H1 (cell line): Measurements from ENCODE around the gene TUBAL3. TPM values are rescaled to one million over a fixed set of nuclear protein-coding genes. Genes with fewer than 3 reads are reported as not detected.

Source experiments
- CTCF ChIA-PET: fragments of 300-600 bp; sonication (Branson Sonifier 250); formaldehyde crosslinking; loops from one replicate; lab custom pipeline; 2021; ENCODE audit not compliant: partially characterized antibody; lab: Charles Lee
- POLR2A ChIA-PET: fragments of 300-600 bp; sonication (Branson Sonifier 250); formaldehyde crosslinking; loops from one replicate; lab custom pipeline; 2021; ENCODE audit warnings: inconsistent platforms; ENCODE audit not compliant: partially characterized antibody; lab: Charles Lee
- DNase-seq, 2 experiments: peaks; one replicate each; pipeline versions ENCODE4 v3.0.0 to v3.0.0-alpha.2; 2010 to 2022; ENCODE audit warnings: low spot score in 2 of 2, low read depth in 1 of 2, mixed read lengths in 1 of 2
- FAIRE-seq: peaks from 2 replicates; lab custom pipeline; 2011; peaks lifted over from hg19 to GRCh38; lab: Jason Lieb, UNC
- H2AFZ ChIP-seq: 2 replicates; pipeline ENCODE4 v1.8.1; 2012; ENCODE audit warnings: low read length, inconsistent platforms
- H2AK5ac ChIP-seq: 2 replicates; pipeline ENCODE4 v1.6.1; 2013; ENCODE audit warnings: low read depth, low read length
- H2BK120ac ChIP-seq: replicated peaks from 2 replicates; pipeline ENCODE3; 2013; ENCODE audit warnings: low read depth, low read length, inconsistent platforms
- H2BK12ac ChIP-seq: 2 replicates; pipeline ENCODE4 v1.6.1; 2013; ENCODE audit warnings: low read depth, low read length
- H2BK15ac ChIP-seq: 2 replicates; pipeline ENCODE4 v1.6.1; 2013; ENCODE audit warnings: low read length
- H2BK20ac ChIP-seq: 2 replicates; pipeline ENCODE4 v1.6.1; 2013; ENCODE audit warnings: low read length
- H2BK5ac ChIP-seq: 2 replicates; pipeline ENCODE4 v1.6.1; 2013; ENCODE audit warnings: low read depth, low read length
- H3K14ac ChIP-seq: 2 replicates; pipeline ENCODE4 v1.6.1; 2013; ENCODE audit warnings: inconsistent platforms; ENCODE audit not compliant: insufficient read length
- H3K18ac ChIP-seq: 2 replicates; pipeline ENCODE4 v1.6.1; 2013; ENCODE audit warnings: low read length; ENCODE audit errors: extremely low read depth
- H3K23ac ChIP-seq: 2 replicates; pipeline ENCODE4 v1.6.1; 2013; ENCODE audit warnings: inconsistent platforms; ENCODE audit not compliant: insufficient read length
- H3K23me2 ChIP-seq: 2 replicates; pipeline ENCODE4 v1.6.1; 2013; ENCODE audit warnings: low read depth, low read length
- H3K27ac ChIP-seq: 2 replicates; pipeline ENCODE4 v1.6.1; 2011; ENCODE audit warnings: low read depth, low read length, inconsistent platforms
- H3K27me3 ChIP-seq, 4 experiments: replicated peaks in 1 of 4; 1 replicate in 1 of 4; 2 replicates in 3 of 4; pipeline versions ENCODE4 v1.6.1 to v1.8.1; 2011 to 2013; ENCODE audit warnings: low read length in 3 of 4, mild to moderate bottlenecking in 3 of 4, inconsistent platforms in 2 of 4, mixed read lengths in 2 of 4, moderate library complexity in 1 of 4; ENCODE audit not compliant: control insufficient read depth in 3 of 4, insufficient read depth in 3 of 4; ENCODE audit errors: extremely low read depth in 1 of 4
- H3K36me3 ChIP-seq, 4 experiments: 2 replicates each; pipeline versions ENCODE4 v1.6.1 to v1.8.1; 2011 to 2013; ENCODE audit warnings: mild to moderate bottlenecking in 4 of 4, low read length in 3 of 4, moderate library complexity in 2 of 4, control low read depth in 1 of 4, inconsistent platforms in 1 of 4; ENCODE audit not compliant: insufficient read depth in 4 of 4, control insufficient read depth in 2 of 4
- H3K4ac ChIP-seq: replicated peaks from 2 replicates; pipeline ENCODE3; 2013; ENCODE audit warnings: low read length, low read depth, mixed read lengths, inconsistent platforms; ENCODE audit not compliant: insufficient read length
- H3K4me1 ChIP-seq, 4 experiments: replicated peaks in 1 of 4; 1 replicate in 1 of 4; 2 replicates in 3 of 4; pipeline versions ENCODE4 v1.6.1 to v1.8.1; 2011 to 2013; ENCODE audit warnings: low read length in 3 of 4, inconsistent platforms in 2 of 4, mixed read lengths in 1 of 4; ENCODE audit not compliant: insufficient read depth in 4 of 4, control insufficient read depth in 3 of 4
- H3K4me2 ChIP-seq, 2 experiments: 2 replicates each; pipeline versions ENCODE4 v1.6.1 to v1.8.1; 2011 to 2013; ENCODE audit warnings: low read depth in 2 of 2, low read length in 2 of 2, control low read depth in 1 of 2, inconsistent platforms in 1 of 2, mild to moderate bottlenecking in 1 of 2; ENCODE audit not compliant: insufficient read depth in 1 of 2
- H3K4me3 ChIP-seq, 4 experiments: fragments of 200-600, 300-600 bp in 1 of 4; sonication (generic), shearing (Covaris generic), sonication (Bioruptor Twin) in 1 of 4; 2 replicates each; pipeline versions ENCODE4 v1.5.1 to v1.8.1; 2011 to 2016; ENCODE audit warnings: low read length in 4 of 4, low read depth in 3 of 4, control low read depth in 2 of 4, inconsistent platforms in 2 of 4, mild to moderate bottlenecking in 2 of 4, mixed read lengths in 1 of 4, moderate library complexity in 1 of 4; ENCODE audit not compliant: insufficient read depth in 2 of 4; ENCODE audit errors: extremely low read depth in 1 of 4
- H3K56ac ChIP-seq: replicated peaks from 2 replicates; pipeline ENCODE3; 2013; ENCODE audit warnings: low read depth, mild to moderate bottlenecking, mixed read lengths, low read length, inconsistent platforms; ENCODE audit not compliant: insufficient read length
- H3K79me1 ChIP-seq: 2 replicates; pipeline ENCODE4 v1.6.1; 2013; ENCODE audit warnings: low read depth, low read length, control low read depth
- H3K79me2 ChIP-seq, 2 experiments: 2 replicates each; pipeline versions ENCODE4 v1.6.1 to v1.8.1; 2012 to 2013; ENCODE audit warnings: low read length in 2 of 2, mild to moderate bottlenecking in 2 of 2, inconsistent platforms in 1 of 2; ENCODE audit not compliant: insufficient read depth in 2 of 2, control insufficient read depth in 1 of 2
- H3K9ac ChIP-seq, 4 experiments: replicated peaks in 1 of 4; 1 replicate in 1 of 4; 2 replicates in 3 of 4; pipeline versions ENCODE4 v1.6.1 to v1.8.1; 2011 to 2013; ENCODE audit warnings: low read depth in 3 of 4, low read length in 3 of 4, control low read depth in 2 of 4, mild to moderate bottlenecking in 2 of 4, moderate library complexity in 2 of 4, inconsistent platforms in 1 of 4; ENCODE audit errors: extremely low read depth in 1 of 4
- H3K9me3 ChIP-seq, 2 experiments: 2 replicates each; pipeline versions ENCODE4 v1.6.1 to v1.8.1; 2012 to 2013; ENCODE audit warnings: mild to moderate bottlenecking in 2 of 2, moderate library complexity in 2 of 2, control low read depth in 1 of 2, inconsistent platforms in 1 of 2, low read depth in 1 of 2, low read length in 1 of 2, mixed read lengths in 1 of 2; ENCODE audit not compliant: insufficient read depth in 2 of 2
- H4K20me1 ChIP-seq, 2 experiments: replicated peaks in 1 of 2; 2 replicates each; pipeline versions ENCODE3 to v1.8.1; 2011 to 2013; ENCODE audit warnings: inconsistent platforms in 2 of 2, low read length in 2 of 2, mild to moderate bottlenecking in 1 of 2; ENCODE audit not compliant: insufficient read depth in 2 of 2, control insufficient read depth in 1 of 2
- H4K5ac ChIP-seq: 2 replicates; pipeline ENCODE4 v1.6.1; 2013; ENCODE audit warnings: low read length, low read depth, mixed read lengths, inconsistent platforms; ENCODE audit not compliant: insufficient read length
- H4K8ac ChIP-seq: 2 replicates; pipeline ENCODE4 v1.8.0; 2013; ENCODE audit warnings: mild to moderate bottlenecking, moderate library complexity, low read length, inconsistent platforms; ENCODE audit not compliant: insufficient read depth; ENCODE audit errors: extremely low read depth
- H4K91ac ChIP-seq: replicated peaks from 2 replicates; pipeline ENCODE3; 2013; ENCODE audit warnings: low read length, mixed read lengths, inconsistent platforms; ENCODE audit not compliant: insufficient read length
- CHD1 ChIP-seq: IDR thresholded peaks from 2 replicates; pipeline ENCODE4 v1.6.1; 2012; ENCODE audit warnings: low read depth, low read length, improper control_type of control experiment
- POLR2A ChIP-seq, 2 experiments: IDR thresholded peaks; 1 replicate in 1 of 2; 2 replicates in 1 of 2; pipeline ENCODE4 v1.6.1; 2011; ENCODE audit warnings: low read depth in 2 of 2, low read length in 2 of 2, mild to moderate bottlenecking in 2 of 2; ENCODE audit errors: control extremely low read depth in 1 of 2
- RBBP5 ChIP-seq: IDR thresholded peaks from 2 replicates; pipeline ENCODE4 v1.7.1; 2012; ENCODE audit warnings: low read depth, mild to moderate bottlenecking, inconsistent platforms, low read length, moderate library complexity, borderline replicate concordance
- polyA plus RNA-seq, 7 experiments: library from polyadenylated mRNA; depleted of rRNA in 3 of 7; stranded (reverse) in 5 of 7; unstranded in 2 of 7; fragments of >200 nt in 5 of 7; fragments of 200-250 nt in 2 of 7; gene quantifications; 1 replicate in 5 of 7; 2 replicates in 1 of 7; 4 replicates in 1 of 7; pipeline versions ENCODE4 v1.2.1 to v1.2.3, GENCODE V29; 2011 to 2013; ENCODE audit warnings: missing spikeins in 2 of 7, mixed read lengths in 2 of 7
- total RNA-seq: library from RNA; stranded (reverse); fragmentation: NEBNext Ultra II Directional; extraction: Animal tissue kit (Norgen Biotek cat#: 25700); gene quantifications from 2 replicates; pipeline ENCODE4 v1.2.1, GENCODE V29; 2021

Gene TUBAL3
- total and polyA plus RNA-seq, 2 of the 8 experiments (the other 6 are each of a cell fraction or from before 2014, with no cell fraction given), result 0.17 TPM; not detected in 1

DNA sequence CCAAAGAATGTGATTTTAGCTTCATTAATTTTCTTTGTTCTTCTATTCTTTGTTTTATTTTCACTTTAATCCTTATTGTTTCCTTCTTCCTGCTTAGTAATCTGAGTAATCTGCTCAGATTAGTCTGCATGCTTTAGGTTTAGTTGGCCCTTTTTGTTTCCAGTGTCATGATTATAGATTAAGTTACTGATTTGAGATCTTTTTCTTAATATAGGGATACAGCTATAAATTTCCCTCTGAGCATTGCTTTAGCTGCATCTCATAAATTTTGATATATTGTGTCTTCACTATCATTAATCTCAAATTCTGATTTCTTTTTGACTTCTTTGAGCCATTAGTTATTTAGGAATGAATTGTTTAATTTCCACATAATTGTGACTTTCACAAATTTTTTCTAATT is 14.0 kb upstream of the TUBAL3 start:
- Histone ChIP-seq H2BK5ac (no peak overlapping the region), H4K5ac (no peak overlapping the region), H3K79me1 (peaks cover 5% of the 10 kb centered on the region; the same call in 1 of the 2 replicates), H2BK15ac (no peak overlapping the region), H3K79me2 (peaks cover 19 to 100% of the 10 kb centered on the region in 2 experiments), H3K23ac (no peak overlapping the region), H2AK5ac (no peak overlapping the region), H3K4me3 (no peak overlapping the region), H3K27ac (no peak overlapping the region), H4K8ac (no peak overlapping the region), H3K4ac (no peak overlapping the region), H3K18ac (no peak overlapping the region), H3K9ac (no peak overlapping the region), H3K4me1 (peaks cover 4 to 11% (median 7%) of the 10 kb centered on the region in 4 experiments), H4K20me1 (peaks cover 5 to 8% of the 10 kb centered on the region in 2 experiments), H2BK120ac (no peak overlapping the region), H2BK20ac (no peak overlapping the region), H3K27me3 (no peaks in the 10 kb centered on the region), H3K4me2 (no peak overlapping the region), H3K56ac (no peak overlapping the region), H2AFZ (no peak overlapping the region), H4K91ac (no peak overlapping the region), H3K23me2 (peaks cover 2% of the 10 kb centered on the region; the same call in 1 of the 2 replicates), H3K36me3 (no peaks in the 10 kb centered on the region), H3K14ac (no peak overlapping the region), H3K9me3 (no peaks in the 10 kb centered on the region), H2BK12ac (no peak overlapping the region)
- ChIA-PET CTCF (interaction anchor here (0.6 to 1.6 kb wide), 3 partner anchors 10 to 24 kb away, joined by 3 to 7 read pairs (median 4); no protein-coding TSS in a partner anchor), POLR2A (no interaction called here)
- no peak for FAIRE-seq
- no peak for DNase-seq
- no peak for TF ChIP-seq CHD1
- TF ChIP-seq RBBP5, result no peak
- TF ChIP-seq POLR2A (IDR thresholded peaks at IDR 0.05; ENCODE audit: control extremely low read depth in 1 of 2, low read depth in 2 of 2, low read length in 2 of 2), result no peak
